HG02885 (cell line): ENCODE measurements around the gene UGP2.

Source experiments
- ATAC-seq: cut with Tn5 transposase; IDR thresholded peaks from one replicate; pipeline ENCODE4 v1.9.1; 2021; ENCODE audit warnings: mild to moderate bottlenecking; ENCODE audit not compliant: unreplicated experiment, poor library complexity

UGP2 gene

DNA sequence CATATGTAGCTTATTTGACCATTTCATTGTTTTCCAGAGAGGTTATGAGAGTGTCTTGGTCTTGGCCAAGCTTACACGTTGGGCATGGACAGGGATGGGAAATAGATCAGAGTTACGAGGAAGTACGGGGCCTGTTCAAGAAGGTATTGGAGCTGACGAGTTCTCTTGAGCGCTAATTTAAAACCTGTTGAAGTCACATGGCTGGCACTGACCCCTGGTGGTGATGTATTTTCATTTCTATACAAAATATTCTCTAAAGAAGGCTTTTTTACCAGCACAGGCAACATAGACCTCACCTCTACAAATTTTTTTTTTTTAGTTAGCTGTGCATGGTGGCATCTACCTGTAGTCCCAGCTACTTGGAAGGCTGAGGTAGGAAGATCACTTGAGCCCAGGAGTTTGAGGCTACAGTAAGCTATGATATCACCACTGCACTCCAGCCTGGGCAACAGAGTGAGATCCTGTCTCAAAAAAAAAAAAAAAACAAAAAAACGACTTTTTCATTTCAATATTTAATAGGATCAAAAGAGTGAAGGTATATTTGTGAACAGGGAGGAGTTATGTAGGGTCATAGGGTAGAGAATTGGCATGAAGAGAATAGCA lies 19.6 kb downstream of the UGP2 start:
- no peak for ATAC-seq

DNA sequence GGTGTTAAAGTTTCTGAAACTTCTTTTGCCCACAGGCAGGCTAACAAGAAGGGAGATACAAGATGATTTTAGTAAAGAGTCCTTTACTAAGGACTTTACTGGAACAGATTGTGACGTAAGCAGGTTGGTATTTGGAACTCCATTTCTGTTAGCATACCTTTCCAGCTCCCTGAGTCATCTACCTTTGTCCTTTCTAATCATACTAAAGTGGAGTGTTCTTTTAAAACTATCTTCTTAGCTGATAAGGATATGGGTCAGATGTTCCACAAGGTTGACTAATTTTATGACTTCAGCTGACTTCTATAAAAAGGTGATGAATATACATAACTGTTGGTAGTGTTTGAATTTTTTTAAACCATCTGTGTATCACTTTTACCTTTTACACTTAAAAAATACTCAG lies 21.1 kb downstream of the UGP2 start:
- ATAC-seq, result no peak

GRCh38 chr2:63863707-63864106 lies 22.0 kb downstream of the UGP2 start:
- ATAC-seq, result no peak

DNA sequence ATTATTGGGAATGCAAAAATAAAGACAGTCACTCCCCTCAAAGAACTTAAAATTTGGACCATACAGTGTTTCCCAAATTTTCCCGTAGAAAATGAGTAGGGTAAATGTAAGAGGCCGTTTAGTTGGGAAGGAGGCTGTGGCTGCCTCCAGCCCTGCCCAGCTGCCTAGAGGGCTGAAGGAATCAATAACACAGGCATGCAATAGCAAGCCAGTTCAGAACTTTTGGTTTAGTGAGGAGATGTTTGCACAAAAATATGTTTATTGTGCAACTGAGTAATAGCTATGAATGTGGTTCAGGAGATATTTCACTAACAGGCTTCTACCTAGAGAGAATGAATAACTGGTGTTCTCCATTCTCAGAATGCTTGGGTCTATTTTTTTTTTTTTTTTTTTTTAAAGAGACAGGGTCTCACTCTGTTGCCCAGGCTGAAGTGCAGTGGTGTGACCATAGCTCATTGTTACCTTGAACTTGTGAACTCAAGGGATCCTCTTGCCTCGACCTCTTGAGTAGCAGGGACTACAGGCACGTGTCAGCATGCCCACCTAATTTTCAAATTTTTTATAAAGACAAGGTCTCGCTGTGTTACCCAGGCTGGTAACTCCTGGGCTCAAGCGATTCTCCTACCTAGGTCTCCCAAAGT lies 23.6 kb downstream of the UGP2 start:
- no peak for ATAC-seq

GRCh38 chr2:63866009-63866709 lies 24.5 kb downstream of the UGP2 start:
- peak; percentile 57 for ATAC-seq

GRCh38 chr2:63870679-63871078 lies 29.0 kb downstream of the UGP2 start:
- no peak for ATAC-seq

GRCh38 chr2:63871864-63872263 lies 30.2 kb downstream of the UGP2 start:
- ATAC-seq, result no peak

GRCh38 chr2:63872571-63873328 lies 31.1 kb downstream of the UGP2 start:
- ATAC-seq, result no peak

DNA sequence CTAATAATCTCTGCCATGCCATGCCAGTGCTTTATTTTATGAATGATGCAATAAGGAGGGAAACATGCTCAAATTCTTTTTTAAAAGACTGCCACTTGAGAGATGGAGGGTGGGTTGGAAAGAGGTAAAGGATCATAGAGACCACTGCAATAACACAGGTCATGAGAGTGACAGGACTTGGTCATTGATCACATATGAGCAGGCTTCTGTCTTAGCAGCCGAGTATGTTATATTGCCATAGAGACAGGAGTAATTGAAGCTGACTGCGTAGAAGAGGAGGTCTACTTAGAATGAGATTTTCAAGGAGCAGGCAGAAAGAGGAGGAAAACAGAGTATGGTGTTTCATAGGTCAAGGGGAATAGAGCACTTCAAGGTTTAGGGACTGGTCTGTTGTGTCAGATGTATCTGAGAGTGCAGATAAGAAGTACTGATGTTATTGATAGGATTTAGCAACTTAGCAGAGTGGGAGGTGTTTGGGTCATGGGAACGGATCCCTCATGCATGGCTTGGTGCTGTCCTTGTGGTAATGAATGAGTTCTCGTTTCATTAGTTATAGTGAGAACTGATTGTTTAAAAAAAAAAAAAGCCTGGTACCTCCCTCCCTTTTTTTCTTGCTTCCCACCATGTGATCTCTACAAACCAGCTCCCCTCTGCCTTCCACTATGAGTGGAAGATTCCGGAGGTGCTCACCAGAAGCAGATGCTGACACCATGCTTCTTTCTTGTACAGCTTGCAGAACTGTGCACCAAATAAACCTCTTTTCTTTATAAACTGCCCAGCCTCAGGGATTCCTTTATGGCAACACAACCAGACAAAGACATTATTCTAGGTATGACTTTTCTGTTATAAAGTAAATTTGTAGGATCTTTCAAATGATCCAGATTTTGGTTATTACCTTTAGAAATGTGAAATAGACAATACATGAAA lies 32.8 kb downstream of the UGP2 start:
- ATAC-seq, result no peak

DNA sequence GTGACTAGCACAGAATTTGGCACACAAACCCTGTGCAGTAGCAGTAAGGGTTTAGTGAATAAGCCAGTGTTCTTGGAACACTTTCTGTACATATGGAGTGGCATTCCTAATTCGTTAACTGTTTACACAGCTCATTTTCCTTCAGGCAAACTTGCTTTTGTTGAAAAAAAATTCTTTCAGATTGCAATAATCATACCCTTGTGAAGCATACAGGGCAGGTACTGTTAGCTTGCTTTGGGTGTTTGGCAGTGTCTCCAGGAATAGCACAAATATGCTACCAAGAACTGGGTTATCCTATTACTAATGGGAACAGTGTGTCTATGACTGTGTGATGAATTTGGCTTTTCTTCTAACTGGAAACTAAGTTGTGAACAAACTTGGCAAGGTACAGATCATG lies 33.4 kb downstream of the UGP2 start:
- ATAC-seq, result no peak

DNA sequence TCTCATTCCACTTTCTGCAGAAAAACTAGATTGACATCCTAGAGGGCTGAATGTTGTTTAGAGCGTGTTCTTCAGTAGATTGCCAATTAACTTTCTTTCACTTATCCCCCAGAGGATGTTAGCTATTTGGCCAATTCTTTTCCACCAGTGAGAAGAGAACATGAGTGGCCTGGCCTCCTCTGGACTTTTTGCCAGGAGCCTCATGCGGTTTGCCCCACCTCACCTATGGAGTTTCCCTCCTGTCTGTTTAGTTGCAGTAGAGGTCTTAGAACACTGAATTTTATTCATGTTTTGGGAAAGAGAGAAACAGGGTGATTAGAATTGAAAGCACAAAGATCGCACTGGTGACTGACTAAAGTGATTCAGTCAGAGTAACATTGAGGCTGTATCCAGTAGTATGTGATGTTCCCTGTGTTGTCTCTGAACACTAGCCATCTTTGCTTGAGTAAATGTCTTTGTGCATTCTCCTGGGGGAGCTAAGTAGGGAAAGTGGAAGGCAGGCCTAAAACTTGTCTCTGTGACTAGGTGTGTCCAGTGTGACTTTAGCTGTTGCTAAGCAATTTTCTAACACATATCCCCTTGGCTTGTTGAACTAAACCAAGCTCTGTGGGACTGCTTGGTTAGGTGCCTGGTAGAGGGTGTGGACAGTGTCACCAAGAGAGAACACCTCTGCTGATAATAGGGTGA lies 34.0 kb downstream of the UGP2 start:
- ATAC-seq, result no peak

GRCh38 chr2:63876311-63876710 lies 34.6 kb downstream of the UGP2 start:
- ATAC-seq, result no peak

- no peak for ATAC-seq
Measured at GRCh38 chr2:63878486-63878885, 36.8 kb downstream of the UGP2 start.

- no peak for ATAC-seq
Measured at GRCh38 chr2:63879876-63880433, 38.3 kb downstream of the UGP2 start.

DNA sequence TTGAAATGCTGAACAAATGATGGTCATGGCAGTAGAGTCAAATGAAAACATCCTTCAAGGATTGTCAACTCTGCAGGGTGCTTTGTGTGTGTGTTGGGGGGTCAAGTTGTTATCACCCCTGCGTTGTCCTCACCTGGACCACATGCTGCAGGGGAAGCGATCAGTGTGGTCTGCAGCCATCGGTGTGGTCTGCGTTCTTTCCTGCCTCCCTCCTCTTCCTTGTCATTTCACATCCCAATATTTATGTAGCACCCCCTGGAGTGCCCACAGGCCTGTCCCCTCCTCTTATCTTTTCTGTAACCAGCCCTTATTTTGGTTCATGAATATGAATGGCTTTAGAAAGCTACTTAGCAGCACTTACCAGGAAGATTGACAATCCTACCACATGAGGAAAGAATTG lies 38.9 kb downstream of the UGP2 start:
- ATAC-seq, result no peak

DNA sequence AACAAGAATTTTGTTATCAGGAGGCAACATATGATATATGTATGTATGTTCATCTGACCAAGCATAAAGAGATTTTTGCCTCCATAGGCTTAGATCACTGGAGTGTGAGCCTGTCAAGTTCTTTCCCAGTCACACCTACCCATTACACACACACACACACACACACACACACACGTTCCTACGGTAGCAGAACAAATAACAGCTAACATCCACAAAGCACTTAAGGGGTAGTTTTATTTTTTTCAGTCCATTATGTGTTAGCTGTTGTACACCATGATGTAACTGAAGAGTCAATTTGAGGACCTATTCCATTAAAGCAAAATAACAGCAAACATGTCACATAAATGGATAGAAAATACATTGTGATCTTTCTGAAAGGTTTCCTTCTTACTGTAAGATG lies 39.5 kb downstream of the UGP2 start:
- ATAC-seq, result no peak

- ATAC-seq, result no peak
Measured at GRCh38 chr2:63882395-63883105, 40.9 kb downstream of the UGP2 start.

DNA sequence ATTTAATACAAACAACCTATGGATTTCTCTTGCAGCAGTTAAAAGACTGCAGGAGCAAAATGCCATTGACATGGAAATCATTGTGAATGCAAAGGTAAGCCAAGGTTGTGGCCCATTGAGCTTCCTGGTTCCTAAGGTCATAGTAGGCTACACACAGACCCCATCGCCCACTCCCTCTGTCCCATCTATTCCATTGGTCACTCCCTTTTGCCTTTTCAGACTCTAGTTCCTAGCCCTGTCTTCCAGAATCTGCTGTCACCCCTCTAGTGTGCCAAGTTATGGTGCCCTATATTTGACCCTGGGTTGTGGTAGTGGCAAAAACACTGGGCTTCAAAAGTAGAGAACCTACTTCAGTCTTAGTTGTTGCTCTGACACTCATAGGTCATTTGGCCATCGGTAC lies 44.7 kb downstream of the UGP2 start:
- ATAC-seq, result no peak

DNA sequence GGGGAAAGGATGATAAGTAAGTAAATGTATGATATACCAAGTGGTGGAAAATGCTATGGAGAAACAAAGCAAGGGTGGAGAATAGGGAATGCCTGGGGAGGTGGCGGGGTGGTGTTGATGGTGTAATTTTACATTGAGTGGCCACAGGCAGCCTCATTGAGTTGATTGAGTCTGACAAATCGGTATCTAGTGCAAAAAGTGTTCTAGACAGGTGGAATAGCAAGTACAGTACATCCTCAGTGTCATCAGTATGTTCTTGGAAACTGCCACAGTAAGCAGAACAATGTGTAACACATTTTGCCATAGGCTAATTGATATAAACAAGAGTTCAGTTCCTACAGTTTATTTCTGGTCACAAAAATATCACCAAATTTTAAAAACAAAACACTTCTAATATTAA lies 46.4 kb downstream of the UGP2 start:
- no peak for ATAC-seq
